ENCODE results near the gene MRPL53. TPM values are rescaled to one million over a fixed set of nuclear protein-coding genes. Genes with fewer than 3 reads are reported as not detected.
A peak's percentile ranks its signal among the peaks of the same experiment; 100 is the strongest.

The MRPL53 gene
- total and polyA plus RNA-seq, 9 of the 15 experiments (the other 6 are each of a cell fraction or from before 2014, with no cell fraction given): 11.5 to 87.9 (median 41.1) TPM

DNA sequence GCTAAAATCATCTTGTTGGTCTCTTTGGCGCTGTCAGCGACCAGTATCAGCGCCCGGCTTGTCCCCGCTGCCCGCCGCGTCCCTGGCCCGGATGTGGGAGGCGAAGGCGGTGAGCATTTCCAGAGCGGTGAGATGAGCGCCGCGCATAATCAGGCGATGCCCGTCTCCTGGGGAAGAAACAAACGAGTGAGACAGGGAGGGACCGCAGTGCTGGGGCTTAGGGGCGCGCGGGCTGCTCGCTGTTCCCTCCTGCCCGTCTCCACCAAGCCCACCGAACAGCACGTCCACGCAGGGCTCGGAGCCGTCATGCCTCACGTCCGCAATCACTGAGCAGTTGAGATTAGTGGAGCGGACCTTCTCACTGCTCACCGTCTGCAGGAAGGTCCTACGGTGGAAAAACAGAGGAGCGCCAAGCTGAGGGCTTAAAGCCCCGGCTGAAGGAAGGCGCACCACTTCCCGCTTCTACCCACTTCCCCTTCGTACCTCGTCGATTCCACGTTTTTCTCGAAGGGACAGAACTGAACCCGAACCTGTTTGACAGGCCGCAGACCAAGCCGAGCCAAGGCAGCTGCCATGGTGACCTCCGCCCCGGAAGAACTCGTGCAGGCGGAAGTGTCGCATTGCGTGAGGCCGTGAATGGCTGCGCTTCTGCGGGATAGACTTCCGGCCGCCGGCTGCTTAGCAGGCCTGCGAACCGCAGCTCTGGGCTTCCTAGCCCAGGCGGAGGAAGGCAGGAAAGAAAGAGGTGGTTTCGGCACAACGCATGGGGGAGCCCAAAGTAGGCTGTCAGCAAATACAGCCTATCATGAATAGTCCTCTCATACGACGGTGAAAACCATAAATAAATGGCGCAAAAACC, at the start of gene MRPL53 (continued):
- TF ChIP-seq, protein P1, sequence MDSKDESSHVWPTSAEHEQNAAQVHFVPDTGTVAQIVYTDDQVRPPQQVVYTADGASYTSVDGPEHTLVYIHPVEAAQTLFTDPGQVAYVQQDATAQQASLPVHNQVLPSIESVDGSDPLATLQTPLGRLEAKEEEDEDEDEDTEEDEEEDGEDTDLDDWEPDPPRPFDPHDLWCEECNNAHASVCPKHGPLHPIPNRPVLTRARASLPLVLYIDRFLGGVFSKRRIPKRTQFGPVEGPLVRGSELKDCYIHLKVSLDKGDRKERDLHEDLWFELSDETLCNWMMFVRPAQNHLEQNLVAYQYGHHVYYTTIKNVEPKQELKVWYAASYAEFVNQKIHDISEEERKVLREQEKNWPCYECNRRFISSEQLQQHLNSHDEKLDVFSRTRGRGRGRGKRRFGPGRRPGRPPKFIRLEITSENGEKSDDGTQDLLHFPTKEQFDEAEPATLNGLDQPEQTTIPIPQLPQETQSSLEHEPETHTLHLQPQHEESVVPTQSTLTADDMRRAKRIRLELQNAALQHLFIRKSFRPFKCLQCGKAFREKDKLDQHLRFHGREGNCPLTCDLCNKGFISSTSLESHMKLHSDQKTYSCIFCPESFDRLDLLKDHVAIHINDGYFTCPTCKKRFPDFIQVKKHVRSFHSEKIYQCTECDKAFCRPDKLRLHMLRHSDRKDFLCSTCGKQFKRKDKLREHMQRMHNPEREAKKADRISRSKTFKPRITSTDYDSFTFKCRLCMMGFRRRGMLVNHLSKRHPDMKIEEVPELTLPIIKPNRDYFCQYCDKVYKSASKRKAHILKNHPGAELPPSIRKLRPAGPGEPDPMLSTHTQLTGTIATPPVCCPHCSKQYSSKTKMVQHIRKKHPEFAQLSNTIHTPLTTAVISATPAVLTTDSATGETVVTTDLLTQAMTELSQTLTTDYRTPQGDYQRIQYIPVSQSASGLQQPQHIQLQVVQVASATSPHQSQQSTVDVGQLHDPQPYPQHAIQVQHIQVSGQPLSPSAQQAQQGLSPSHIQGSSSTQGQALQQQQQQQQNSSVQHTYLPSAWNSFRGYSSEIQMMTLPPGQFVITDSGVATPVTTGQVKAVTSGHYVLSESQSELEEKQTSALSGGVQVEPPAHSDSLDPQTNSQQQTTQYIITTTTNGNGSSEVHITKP (IDR thresholded peaks at IDR 0.05; ENCODE audit: partially characterized antibody): peak; percentile 13
- TF ChIP-seq ZNF586 (CRISPR knock-in tag; conservative IDR thresholded peaks at IDR 0.05) (0 out of 2 replicates have a peak, but pooled peaks have one; percentile 9), PTTG1 (tag; IDR thresholded peaks at IDR 0.05; ENCODE audit: low read depth) (no peak), ZNF75A (CRISPR knock-in tag; IDR thresholded peaks at IDR 0.05) (no peak), ZNF239 (CRISPR knock-in tag; IDR thresholded peaks at IDR 0.05) (no peak), FUS (optimal IDR thresholded peaks at IDR 0.05; ENCODE audit: low read depth, low read length) (no peak), CCNT2 (IDR thresholded peaks at IDR 0.05; ENCODE audit: borderline replicate concordance, extremely low read depth, insufficient read length, low read depth, low read length) (peak; percentile 64), MAFK (IDR thresholded peaks at IDR 0.05; ENCODE audit: low read length) (no peak), NFATC3 (IDR thresholded peaks at IDR 0.05) (0 out of 2 replicates have a peak, but pooled peaks have one; percentile 49), MTA1 (IDR thresholded peaks at IDR 0.05; ENCODE audit: borderline replicate concordance) (no peak), NONO (IDR thresholded peaks at IDR 0.05; ENCODE audit: low read depth in 2 of 2, low read length in 1 of 2) (no peak), PTRF (tag; IDR thresholded peaks at IDR 0.05) (no peak)
- TF ChIP-seq, protein P2, sequence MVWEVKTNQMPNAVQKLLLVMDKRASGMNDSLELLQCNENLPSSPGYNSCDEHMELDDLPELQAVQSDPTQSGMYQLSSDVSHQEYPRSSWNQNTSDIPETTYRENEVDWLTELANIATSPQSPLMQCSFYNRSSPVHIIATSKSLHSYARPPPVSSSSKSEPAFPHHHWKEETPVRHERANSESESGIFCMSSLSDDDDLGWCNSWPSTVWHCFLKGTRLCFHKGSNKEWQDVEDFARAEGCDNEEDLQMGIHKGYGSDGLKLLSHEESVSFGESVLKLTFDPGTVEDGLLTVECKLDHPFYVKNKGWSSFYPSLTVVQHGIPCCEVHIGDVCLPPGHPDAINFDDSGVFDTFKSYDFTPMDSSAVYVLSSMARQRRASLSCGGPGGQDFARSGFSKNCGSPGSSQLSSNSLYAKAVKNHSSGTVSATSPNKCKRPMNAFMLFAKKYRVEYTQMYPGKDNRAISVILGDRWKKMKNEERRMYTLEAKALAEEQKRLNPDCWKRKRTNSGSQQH (CRISPR knock-in tag; IDR thresholded peaks at IDR 0.05): no peak
- TF ChIP-seq, protein P3, sequence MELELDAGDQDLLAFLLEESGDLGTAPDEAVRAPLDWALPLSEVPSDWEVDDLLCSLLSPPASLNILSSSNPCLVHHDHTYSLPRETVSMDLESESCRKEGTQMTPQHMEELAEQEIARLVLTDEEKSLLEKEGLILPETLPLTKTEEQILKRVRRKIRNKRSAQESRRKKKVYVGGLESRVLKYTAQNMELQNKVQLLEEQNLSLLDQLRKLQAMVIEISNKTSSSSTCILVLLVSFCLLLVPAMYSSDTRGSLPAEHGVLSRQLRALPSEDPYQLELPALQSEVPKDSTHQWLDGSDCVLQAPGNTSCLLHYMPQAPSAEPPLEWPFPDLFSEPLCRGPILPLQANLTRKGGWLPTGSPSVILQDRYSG (tag; conservative IDR thresholded peaks at IDR 0.05; ENCODE audit: low read depth): peak; percentile 66; the same call in 1 of the 2 replicates
- TF ChIP-seq, protein P4, sequence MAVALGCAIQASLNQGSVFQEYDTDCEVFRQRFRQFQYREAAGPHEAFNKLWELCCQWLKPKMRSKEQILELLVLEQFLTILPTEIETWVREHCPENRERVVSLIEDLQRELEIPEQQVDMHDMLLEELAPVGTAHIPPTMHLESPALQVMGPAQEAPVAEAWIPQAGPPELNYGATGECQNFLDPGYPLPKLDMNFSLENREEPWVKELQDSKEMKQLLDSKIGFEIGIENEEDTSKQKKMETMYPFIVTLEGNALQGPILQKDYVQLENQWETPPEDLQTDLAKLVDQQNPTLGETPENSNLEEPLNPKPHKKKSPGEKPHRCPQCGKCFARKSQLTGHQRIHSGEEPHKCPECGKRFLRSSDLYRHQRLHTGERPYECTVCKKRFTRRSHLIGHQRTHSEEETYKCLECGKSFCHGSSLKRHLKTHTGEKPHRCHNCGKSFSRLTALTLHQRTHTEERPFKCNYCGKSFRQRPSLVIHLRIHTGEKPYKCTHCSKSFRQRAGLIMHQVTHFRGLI (CRISPR knock-in tag; IDR thresholded peaks at IDR 0.05): no peak
- TF ChIP-seq, protein P5, sequence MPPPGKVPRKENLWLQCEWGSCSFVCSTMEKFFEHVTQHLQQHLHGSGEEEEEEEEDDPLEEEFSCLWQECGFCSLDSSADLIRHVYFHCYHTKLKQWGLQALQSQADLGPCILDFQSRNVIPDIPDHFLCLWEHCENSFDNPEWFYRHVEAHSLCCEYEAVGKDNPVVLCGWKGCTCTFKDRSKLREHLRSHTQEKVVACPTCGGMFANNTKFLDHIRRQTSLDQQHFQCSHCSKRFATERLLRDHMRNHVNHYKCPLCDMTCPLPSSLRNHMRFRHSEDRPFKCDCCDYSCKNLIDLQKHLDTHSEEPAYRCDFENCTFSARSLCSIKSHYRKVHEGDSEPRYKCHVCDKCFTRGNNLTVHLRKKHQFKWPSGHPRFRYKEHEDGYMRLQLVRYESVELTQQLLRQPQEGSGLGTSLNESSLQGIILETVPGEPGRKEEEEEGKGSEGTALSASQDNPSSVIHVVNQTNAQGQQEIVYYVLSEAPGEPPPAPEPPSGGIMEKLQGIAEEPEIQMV (tag; conservative IDR thresholded peaks at IDR 0.05; ENCODE audit: low read depth): 0 out of 2 replicates have a peak, but pooled peaks have one; percentile 52
